Bronchial epithelial cell (primary cell): ENCODE measurements around the gene OTUD4. TPM values are rescaled to one million over a fixed set of nuclear protein-coding genes. Genes with fewer than 3 reads are reported as not detected.
A peak's percentile ranks its signal among the peaks of the same experiment; 100 is the strongest.
"Not testable (repeated sequence)": the region's sequence is repeated elsewhere in the genome, so short reads cannot be mapped to it uniquely, and the experiment has no call there.

Experiments
- DNase-seq: peaks from one replicate; pipeline ENCODE4 v3.0.0-alpha.2; 2010; ENCODE audit warnings: low read depth
- FAIRE-seq: peaks from 2 replicates; lab custom pipeline; 2011; peaks lifted over from hg19 to GRCh38; lab: Jason Lieb, UNC
- H3K27me3 ChIP-seq: 2 replicates; pipeline ENCODE4 v1.5.1; 2011; ENCODE audit warnings: low read length; ENCODE audit not compliant: control insufficient read depth, insufficient read depth
- H3K36me3 ChIP-seq: 2 replicates; pipeline ENCODE4 v1.5.1; 2011; ENCODE audit warnings: low read length; ENCODE audit not compliant: control insufficient read depth, insufficient read depth
- H3K4me3 ChIP-seq: 2 replicates; pipeline ENCODE4 v1.5.1; 2011; ENCODE audit warnings: mild to moderate bottlenecking, low read depth, low read length, control low read depth
- total RNA-seq: library from RNA; depleted of rRNA; stranded (reverse); fragments of >200 nt; gene quantifications from 2 replicates; pipeline ENCODE4 v1.2.1, GENCODE V29; 2014
- TF ChIP-seq, protein P1 (sequence below): IDR thresholded peaks from 2 replicates; pipeline ENCODE4 v1.5.1; 2011; ENCODE audit warnings: mild to moderate bottlenecking, moderate library complexity, low read length, control low read depth, inconsistent platforms; ENCODE audit not compliant: insufficient read depth, severe bottlenecking

Gene OTUD4, protein sequence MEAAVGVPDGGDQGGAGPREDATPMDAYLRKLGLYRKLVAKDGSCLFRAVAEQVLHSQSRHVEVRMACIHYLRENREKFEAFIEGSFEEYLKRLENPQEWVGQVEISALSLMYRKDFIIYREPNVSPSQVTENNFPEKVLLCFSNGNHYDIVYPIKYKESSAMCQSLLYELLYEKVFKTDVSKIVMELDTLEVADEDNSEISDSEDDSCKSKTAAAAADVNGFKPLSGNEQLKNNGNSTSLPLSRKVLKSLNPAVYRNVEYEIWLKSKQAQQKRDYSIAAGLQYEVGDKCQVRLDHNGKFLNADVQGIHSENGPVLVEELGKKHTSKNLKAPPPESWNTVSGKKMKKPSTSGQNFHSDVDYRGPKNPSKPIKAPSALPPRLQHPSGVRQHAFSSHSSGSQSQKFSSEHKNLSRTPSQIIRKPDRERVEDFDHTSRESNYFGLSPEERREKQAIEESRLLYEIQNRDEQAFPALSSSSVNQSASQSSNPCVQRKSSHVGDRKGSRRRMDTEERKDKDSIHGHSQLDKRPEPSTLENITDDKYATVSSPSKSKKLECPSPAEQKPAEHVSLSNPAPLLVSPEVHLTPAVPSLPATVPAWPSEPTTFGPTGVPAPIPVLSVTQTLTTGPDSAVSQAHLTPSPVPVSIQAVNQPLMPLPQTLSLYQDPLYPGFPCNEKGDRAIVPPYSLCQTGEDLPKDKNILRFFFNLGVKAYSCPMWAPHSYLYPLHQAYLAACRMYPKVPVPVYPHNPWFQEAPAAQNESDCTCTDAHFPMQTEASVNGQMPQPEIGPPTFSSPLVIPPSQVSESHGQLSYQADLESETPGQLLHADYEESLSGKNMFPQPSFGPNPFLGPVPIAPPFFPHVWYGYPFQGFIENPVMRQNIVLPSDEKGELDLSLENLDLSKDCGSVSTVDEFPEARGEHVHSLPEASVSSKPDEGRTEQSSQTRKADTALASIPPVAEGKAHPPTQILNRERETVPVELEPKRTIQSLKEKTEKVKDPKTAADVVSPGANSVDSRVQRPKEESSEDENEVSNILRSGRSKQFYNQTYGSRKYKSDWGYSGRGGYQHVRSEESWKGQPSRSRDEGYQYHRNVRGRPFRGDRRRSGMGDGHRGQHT
- 22.9 TPM in 2 replicates for total RNA-seq

DNA sequence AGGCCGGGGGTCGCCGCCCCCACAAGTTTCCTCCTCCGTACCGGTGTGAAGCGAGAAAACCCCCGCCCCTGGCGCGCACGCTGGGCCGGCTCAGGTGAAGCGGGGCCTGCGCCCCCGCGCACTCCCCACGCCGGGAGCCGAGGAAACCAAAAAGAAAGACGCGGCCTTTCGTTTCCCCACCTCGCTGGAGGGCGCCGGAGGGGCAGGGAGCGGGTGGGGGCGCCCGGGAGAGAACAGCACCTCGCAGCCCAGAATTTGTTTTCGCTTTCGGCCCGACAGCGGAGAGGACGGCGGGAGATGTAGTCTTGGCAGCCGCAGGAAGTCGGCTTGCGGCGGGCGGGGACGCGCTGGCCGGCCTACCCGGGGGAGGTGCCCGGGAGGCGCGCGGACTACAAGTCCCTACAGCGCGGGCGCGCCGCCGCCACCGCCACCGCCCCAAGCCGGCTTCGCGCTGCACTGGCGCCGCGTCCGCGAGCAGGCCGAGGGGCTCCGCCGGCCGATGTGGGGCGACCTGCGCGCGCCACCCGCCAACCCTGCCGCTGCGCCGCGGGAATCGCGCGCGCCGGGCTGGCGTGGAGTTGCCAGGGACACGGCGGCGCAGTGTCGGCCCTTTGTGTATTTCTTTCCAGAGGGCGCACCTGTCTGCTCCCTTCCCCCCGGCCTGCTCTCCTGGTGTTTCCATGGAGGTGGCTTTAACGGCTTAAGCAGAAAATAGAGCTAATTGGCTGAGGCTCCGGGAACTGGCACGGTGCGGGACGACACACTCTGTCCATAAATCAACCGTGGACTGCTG, at the start of gene OTUD4:
Gene OTUD4 (minus strand): TSS at position 292 of the 793 bp plus-strand sequence. CDS start 616 bp downstream, outside the sequence.
- FAIRE-seq: no peak

DNA sequence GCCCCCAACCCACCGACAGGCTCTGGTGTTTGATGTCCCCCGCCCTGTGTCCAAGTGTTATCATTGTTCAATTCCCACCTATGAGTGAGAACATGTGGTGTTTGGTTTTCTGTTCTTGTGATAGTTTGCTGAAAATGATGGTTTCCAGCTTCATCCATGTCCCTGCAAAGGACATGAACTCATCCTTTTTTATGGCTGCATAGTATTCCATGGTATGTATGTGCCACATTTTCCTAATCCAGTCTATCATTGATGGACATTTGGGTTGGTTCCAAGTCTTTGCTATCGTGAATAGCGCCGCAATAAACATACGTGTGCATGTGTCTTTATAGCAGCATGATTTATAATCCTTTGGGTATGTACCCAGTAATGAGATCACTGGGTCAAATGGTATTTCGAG, 42.8 kb upstream of the OTUD4 start:
- FAIRE-seq, H3K27me3 ChIP-seq, H3K36me3 ChIP-seq, H3K4me3 ChIP-seq, DNase-seq: not testable (repeated sequence)

More for the DNA sequence above, at the start of gene OTUD4:
- TF ChIP-seq, protein P1, sequence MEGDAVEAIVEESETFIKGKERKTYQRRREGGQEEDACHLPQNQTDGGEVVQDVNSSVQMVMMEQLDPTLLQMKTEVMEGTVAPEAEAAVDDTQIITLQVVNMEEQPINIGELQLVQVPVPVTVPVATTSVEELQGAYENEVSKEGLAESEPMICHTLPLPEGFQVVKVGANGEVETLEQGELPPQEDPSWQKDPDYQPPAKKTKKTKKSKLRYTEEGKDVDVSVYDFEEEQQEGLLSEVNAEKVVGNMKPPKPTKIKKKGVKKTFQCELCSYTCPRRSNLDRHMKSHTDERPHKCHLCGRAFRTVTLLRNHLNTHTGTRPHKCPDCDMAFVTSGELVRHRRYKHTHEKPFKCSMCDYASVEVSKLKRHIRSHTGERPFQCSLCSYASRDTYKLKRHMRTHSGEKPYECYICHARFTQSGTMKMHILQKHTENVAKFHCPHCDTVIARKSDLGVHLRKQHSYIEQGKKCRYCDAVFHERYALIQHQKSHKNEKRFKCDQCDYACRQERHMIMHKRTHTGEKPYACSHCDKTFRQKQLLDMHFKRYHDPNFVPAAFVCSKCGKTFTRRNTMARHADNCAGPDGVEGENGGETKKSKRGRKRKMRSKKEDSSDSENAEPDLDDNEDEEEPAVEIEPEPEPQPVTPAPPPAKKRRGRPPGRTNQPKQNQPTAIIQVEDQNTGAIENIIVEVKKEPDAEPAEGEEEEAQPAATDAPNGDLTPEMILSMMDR: peak; percentile 29
- Histone ChIP-seq H3K4me3 (peak within 1 kb of the TSS; percentile 77), H3K27me3 (no peaks in the 10 kb centered on the region), H3K36me3 (no peaks in the 10 kb centered on the region)
- peak; percentile 85 for DNase-seq

DNA sequence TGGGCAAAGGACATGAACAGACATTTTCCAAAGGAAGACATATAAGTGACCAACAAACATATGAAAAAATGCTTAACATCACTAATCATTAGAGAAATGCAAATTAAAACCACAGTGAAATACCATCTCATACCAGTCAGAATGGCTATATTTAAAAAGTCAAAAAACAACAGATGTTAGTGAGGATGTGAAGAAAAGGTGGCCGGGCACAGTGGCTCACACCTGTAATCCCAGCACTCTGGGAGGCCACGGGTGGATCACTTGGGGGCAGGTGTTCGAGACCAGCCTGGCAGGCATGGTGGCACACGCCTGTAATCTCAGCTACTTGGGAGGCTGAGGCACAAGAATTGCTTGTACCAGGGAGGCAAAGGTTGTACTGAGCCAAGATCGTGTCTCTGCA, 41.1 kb upstream of the OTUD4 start:
- not testable (repeated sequence) for H3K36me3 ChIP-seq, DNase-seq, H3K27me3 ChIP-seq, H3K4me3 ChIP-seq, FAIRE-seq

- Histone ChIP-seq H3K4me3 (no peak overlapping the region), H3K27me3 (no peaks in the 10 kb centered on the region), H3K36me3 (no peaks in the 10 kb centered on the region)
- no peak for FAIRE-seq
- TF ChIP-seq, protein P1: no peak
- DNase-seq: no peak
These were observed 38.7 kb upstream of the OTUD4 start for GRCh38 chr4:145219090-145219489.

DNA sequence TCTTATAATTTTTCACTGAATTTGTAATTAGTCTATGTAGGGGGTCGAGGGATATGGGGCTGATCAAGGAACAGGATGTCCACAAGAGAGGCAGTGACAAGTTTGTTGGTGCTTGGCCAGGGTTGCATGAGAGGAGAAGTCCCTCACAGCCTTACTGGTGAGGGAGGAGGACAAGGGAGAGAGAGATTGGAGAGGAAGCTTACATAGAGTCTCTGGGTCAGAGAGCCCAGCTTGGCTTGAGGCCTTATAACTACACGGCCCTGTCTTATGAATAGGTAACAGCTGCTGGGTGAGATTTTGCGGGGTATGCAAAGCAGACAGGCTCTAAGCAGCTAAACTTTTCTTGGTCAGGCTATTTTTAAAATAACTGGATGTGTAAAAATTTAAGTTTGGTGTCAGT, 37.9 kb upstream of the OTUD4 start:
- Histone ChIP-seq H3K27me3 (no peaks in the 10 kb centered on the region), H3K4me3 (no peak overlapping the region), H3K36me3 (no peaks in the 10 kb centered on the region)
- TF ChIP-seq, protein P1: no peak
- DNase-seq (no peak), FAIRE-seq (no peak)

DNA sequence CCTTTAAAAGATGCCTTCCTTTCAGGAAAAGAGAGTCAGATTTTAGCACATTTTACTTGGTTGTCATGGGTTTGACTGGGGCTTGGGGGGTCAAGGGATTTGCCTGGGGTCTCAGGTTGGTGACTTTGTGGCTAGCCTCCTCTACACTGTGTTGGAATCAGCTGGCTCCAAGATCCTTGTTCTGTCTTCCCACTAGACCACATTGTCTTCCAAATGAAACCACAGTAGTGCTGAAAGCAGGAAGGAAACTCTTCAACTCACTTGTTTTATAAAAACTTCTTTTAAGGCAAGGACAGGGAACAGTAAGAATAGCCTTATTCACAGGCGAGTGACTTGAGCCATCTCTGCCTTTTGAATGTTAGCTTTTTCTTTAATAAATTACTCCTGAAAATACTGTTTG, 37.0 kb upstream of the OTUD4 start:
- DNase-seq (no peak), FAIRE-seq (no peak)
- Histone ChIP-seq H3K4me3 (no peak overlapping the region), H3K36me3 (no peaks in the 10 kb centered on the region), H3K27me3 (no peaks in the 10 kb centered on the region)
- TF ChIP-seq, protein P1: no peak
